ENCODE results near the gene CLINT1. TPM values are rescaled to one million over a fixed set of nuclear protein-coding genes. Genes with fewer than 3 reads are reported as not detected.

CLINT1 gene
- total RNA-seq, 3 donors from 2014 or later = 90.8 to 131 (median 127) TPM

GRCh38 chr5:157744051-157745011 lies 114.6 kb downstream of the CLINT1 start:
- TF ChIP-seq CTCF (IDR thresholded peaks at IDR 0.05) = no peak
- DNase-seq (peak; percentile 27 to 67 (median 61)), ATAC-seq (no peak)
- intact Hi-C loops (cut with DNase I, micrococcal nuclease) = loop anchor here in 1 of 2 donors (5.0 to 10.0 kb wide), 2 partner anchors 77 to 600 kb away; partner anchors contain the start of gene MED7
- no peaks in the 10 kb centered on the region for H3K36me3 ChIP-seq (ENCODE audit: low read depth)
- H3K4me3 ChIP-seq = peak overlapping the region; percentile 77
- H3K9me3 ChIP-seq = no peaks in the 10 kb centered on the region
- H3K4me1 ChIP-seq (ENCODE audit: low read depth) = peaks cover 16% of the 10 kb centered on the region

- ATAC-seq (peak; percentile 99), DNase-seq (peak; percentile 92 to 96 (median 95))
- TF ChIP-seq CTCF (IDR thresholded peaks at IDR 0.05) = peak; percentile 100
- no peaks in the 10 kb centered on the region for H3K36me3 ChIP-seq (ENCODE audit: low read depth)
- H3K9me3 ChIP-seq = no peaks in the 10 kb centered on the region
- H3K4me1 ChIP-seq (ENCODE audit: low read depth) = peaks cover 16% of the 10 kb centered on the region
- intact Hi-C loops (cut with DNase I, micrococcal nuclease) = loop anchor here in 1 of 2 donors (5.0 to 10.0 kb wide), 2 partner anchors 76 to 599 kb away; partner anchors contain the start of gene MED7
- H3K4me3 ChIP-seq = peak within 1 kb of the TSS; percentile 77
Measured at GRCh38 chr5:157743163-157744050, 115.5 kb downstream of the CLINT1 start, which contains the start of gene LSM11. LSM11 (plus strand) TSS chr5:157743712; CDS start chr5:157743751, 39 bp downstream.

- peaks cover 16% of the 10 kb centered on the region for H3K4me1 ChIP-seq (ENCODE audit: low read depth)
- no peaks in the 10 kb centered on the region for H3K9me3 ChIP-seq
- intact Hi-C loops (cut with DNase I, micrococcal nuclease) = loop anchor here in 1 of 2 donors (5.0 to 10.0 kb wide), 2 partner anchors 74 to 596 kb away; partner anchors contain the start of gene MED7
- no peak for ATAC-seq
- no peak for DNase-seq
- TF ChIP-seq CTCF (IDR thresholded peaks at IDR 0.05) = no peak
- no peaks in the 10 kb centered on the region for H3K36me3 ChIP-seq (ENCODE audit: low read depth)
- H3K4me3 ChIP-seq = no peak overlapping the region
Measured at GRCh38 chr5:157741131-157741530, 117.8 kb downstream of the CLINT1 start.

GRCh38 chr5:157740229-157740610 lies 118.7 kb downstream of the CLINT1 start:
- H3K36me3 ChIP-seq (ENCODE audit: low read depth) = no peaks in the 10 kb centered on the region
- DNase-seq = no peak
- no peak for TF ChIP-seq CTCF (IDR thresholded peaks at IDR 0.05)
- intact Hi-C loops (cut with DNase I, micrococcal nuclease) = loop anchor here in 1 of 2 donors (5.0 to 10.0 kb wide), 2 partner anchors 73 to 595 kb away; partner anchors contain the start of gene MED7
- H3K4me3 ChIP-seq = no peak overlapping the region
- H3K9me3 ChIP-seq = no peaks in the 10 kb centered on the region
- ATAC-seq = peak; percentile 34
- H3K4me1 ChIP-seq (ENCODE audit: low read depth) = peaks cover 16% of the 10 kb centered on the region
